HCT116 (cell line): ENCODE data around the gene CFAP74.

Experiments
- CBX3 ChIP-seq: IDR thresholded peaks from 2 replicates; pipeline ENCODE4 v1.6.1; 2012; ENCODE audit warnings: low read depth
- ELF1 ChIP-seq: IDR thresholded peaks from 2 replicates; pipeline ENCODE4 v1.6.1; 2012; ENCODE audit warnings: low read depth, borderline replicate concordance
- EZH2 ChIP-seq: fragments of 200-600 bp; sonication (generic); IDR thresholded peaks from 2 replicates; pipeline ENCODE4 v1.6.1; 2017; ENCODE audit warnings: antibody characterized with exemption, mixed run types
- EZH2phosphoT487 ChIP-seq: fragments of 200-600 bp; IDR thresholded peaks from 2 replicates; pipeline ENCODE4 v1.6.1; 2018; ENCODE audit warnings: antibody characterized with exemption, borderline replicate concordance
- POLR2A ChIP-seq: IDR thresholded peaks from 2 replicates; pipeline ENCODE4 v1.7.0; 2011; ENCODE audit warnings: borderline replicate concordance; ENCODE audit not compliant: insufficient read depth, insufficient read length; ENCODE audit errors: extremely low read depth
- POLR2AphosphoS5 ChIP-seq: IDR thresholded peaks from 2 replicates; pipeline ENCODE4 v1.6.1; 2011; ENCODE audit warnings: mild to moderate bottlenecking, low read depth, low read length, moderate library complexity
- RAD21 ChIP-seq: IDR thresholded peaks from 2 replicates; pipeline ENCODE4 v1.6.1; 2012; ENCODE audit warnings: low read depth, mild to moderate bottlenecking
- SIN3A ChIP-seq: IDR thresholded peaks from 2 replicates; pipeline ENCODE4 v1.6.1; 2012; ENCODE audit warnings: low read depth
- YY1 ChIP-seq: IDR thresholded peaks from 2 replicates; pipeline ENCODE4 v1.6.1; 2011; ENCODE audit warnings: low read length, low read depth, moderate library complexity, mild to moderate bottlenecking; ENCODE audit not compliant: insufficient replicate concordance; ENCODE audit errors: extremely low read depth
- TF ChIP-seq, protein P1 (sequence below), 3 experiments: fragments of 200-600 bp in 1 of 3; sonication (generic) in 1 of 3; IDR thresholded peaks in 2 of 3; conservative IDR thresholded peaks in 1 of 3; 2 replicates each; pipeline ENCODE4 v1.5.1; 2012 to 2017; ENCODE audit warnings: low read depth in 2 of 3, low read length in 2 of 3, antibody characterized with exemption in 1 of 3, borderline replicate concordance in 1 of 3, control low read depth in 1 of 3, mild to moderate bottlenecking in 1 of 3, mixed read lengths in 1 of 3, mixed run types in 1 of 3, moderate library complexity in 1 of 3; ENCODE audit not compliant: insufficient read depth in 1 of 3
- TF ChIP-seq, protein P2 (sequence below): IDR thresholded peaks from 2 replicates; pipeline ENCODE4 v1.6.1; 2012; ENCODE audit warnings: low read depth
- TF ChIP-seq, protein P3 (sequence below): IDR thresholded peaks from 2 replicates; pipeline ENCODE4 v1.6.1; 2011; ENCODE audit warnings: mild to moderate bottlenecking, low read length, moderate library complexity; ENCODE audit not compliant: insufficient replicate concordance; ENCODE audit errors: extremely low read depth

DNA sequence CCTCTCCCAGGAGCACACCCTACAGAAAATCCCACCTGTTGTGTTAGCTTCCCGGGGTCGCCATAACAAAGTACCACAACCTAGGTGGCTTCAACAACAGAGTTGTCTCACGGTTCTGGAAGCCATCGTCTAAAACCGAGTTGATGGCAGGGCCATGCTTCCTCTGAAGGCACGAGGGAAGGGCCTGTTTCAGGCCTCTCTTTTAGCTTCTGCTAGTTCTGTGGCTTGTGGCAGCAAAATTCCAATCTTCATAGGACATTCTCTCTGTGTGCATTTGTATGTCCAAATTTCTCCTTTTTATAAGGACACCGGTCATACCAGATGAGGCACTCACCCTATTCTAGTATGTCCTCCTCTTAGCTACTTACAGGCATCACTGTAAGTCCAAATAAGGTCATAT, 3.2 kb downstream of the CFAP74 start:
- no peak for TF ChIP-seq RAD21
- TF ChIP-seq, protein P1, sequence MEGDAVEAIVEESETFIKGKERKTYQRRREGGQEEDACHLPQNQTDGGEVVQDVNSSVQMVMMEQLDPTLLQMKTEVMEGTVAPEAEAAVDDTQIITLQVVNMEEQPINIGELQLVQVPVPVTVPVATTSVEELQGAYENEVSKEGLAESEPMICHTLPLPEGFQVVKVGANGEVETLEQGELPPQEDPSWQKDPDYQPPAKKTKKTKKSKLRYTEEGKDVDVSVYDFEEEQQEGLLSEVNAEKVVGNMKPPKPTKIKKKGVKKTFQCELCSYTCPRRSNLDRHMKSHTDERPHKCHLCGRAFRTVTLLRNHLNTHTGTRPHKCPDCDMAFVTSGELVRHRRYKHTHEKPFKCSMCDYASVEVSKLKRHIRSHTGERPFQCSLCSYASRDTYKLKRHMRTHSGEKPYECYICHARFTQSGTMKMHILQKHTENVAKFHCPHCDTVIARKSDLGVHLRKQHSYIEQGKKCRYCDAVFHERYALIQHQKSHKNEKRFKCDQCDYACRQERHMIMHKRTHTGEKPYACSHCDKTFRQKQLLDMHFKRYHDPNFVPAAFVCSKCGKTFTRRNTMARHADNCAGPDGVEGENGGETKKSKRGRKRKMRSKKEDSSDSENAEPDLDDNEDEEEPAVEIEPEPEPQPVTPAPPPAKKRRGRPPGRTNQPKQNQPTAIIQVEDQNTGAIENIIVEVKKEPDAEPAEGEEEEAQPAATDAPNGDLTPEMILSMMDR (IDR thresholded peaks at IDR 0.05 in 2 of 3, conservative IDR thresholded peaks at IDR 0.05 in 1 of 3; ENCODE audit: borderline replicate concordance in 1 of 3, insufficient read depth in 1 of 3, low read depth in 2 of 3, low read length in 2 of 3) = no peak
- TF ChIP-seq POLR2A = no peak
- no peak for TF ChIP-seq POLR2AphosphoS5
- no peak for TF ChIP-seq YY1
- no peak for TF ChIP-seq ELF1
- TF ChIP-seq SIN3A = no peak
- TF ChIP-seq EZH2phosphoT487 = no peak
- TF ChIP-seq, protein P2, sequence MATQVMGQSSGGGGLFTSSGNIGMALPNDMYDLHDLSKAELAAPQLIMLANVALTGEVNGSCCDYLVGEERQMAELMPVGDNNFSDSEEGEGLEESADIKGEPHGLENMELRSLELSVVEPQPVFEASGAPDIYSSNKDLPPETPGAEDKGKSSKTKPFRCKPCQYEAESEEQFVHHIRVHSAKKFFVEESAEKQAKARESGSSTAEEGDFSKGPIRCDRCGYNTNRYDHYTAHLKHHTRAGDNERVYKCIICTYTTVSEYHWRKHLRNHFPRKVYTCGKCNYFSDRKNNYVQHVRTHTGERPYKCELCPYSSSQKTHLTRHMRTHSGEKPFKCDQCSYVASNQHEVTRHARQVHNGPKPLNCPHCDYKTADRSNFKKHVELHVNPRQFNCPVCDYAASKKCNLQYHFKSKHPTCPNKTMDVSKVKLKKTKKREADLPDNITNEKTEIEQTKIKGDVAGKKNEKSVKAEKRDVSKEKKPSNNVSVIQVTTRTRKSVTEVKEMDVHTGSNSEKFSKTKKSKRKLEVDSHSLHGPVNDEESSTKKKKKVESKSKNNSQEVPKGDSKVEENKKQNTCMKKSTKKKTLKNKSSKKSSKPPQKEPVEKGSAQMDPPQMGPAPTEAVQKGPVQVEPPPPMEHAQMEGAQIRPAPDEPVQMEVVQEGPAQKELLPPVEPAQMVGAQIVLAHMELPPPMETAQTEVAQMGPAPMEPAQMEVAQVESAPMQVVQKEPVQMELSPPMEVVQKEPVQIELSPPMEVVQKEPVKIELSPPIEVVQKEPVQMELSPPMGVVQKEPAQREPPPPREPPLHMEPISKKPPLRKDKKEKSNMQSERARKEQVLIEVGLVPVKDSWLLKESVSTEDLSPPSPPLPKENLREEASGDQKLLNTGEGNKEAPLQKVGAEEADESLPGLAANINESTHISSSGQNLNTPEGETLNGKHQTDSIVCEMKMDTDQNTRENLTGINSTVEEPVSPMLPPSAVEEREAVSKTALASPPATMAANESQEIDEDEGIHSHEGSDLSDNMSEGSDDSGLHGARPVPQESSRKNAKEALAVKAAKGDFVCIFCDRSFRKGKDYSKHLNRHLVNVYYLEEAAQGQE = no peak
- TF ChIP-seq, protein P3, sequence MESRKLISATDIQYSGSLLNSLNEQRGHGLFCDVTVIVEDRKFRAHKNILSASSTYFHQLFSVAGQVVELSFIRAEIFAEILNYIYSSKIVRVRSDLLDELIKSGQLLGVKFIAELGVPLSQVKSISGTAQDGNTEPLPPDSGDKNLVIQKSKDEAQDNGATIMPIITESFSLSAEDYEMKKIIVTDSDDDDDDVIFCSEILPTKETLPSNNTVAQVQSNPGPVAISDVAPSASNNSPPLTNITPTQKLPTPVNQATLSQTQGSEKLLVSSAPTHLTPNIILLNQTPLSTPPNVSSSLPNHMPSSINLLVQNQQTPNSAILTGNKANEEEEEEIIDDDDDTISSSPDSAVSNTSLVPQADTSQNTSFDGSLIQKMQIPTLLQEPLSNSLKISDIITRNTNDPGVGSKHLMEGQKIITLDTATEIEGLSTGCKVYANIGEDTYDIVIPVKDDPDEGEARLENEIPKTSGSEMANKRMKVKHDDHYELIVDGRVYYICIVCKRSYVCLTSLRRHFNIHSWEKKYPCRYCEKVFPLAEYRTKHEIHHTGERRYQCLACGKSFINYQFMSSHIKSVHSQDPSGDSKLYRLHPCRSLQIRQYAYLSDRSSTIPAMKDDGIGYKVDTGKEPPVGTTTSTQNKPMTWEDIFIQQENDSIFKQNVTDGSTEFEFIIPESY = no peak
- no peak for TF ChIP-seq CBX3
- no peak for TF ChIP-seq EZH2
